ENCODE results near the gene SPIC. TPM values are rescaled to one million over a fixed set of nuclear protein-coding genes. Genes with fewer than 3 reads are reported as not detected.

SPIC gene
- polyA plus RNA-seq, 4 donors: 0.04 TPM; not detected in 3

GRCh38 chr12:101527682-101528081 lies 52.5 kb downstream of the SPIC start:
- DNase-seq (ENCODE audit: low read depth in 4 of 4, low spot score in 3 of 4): no peak

GRCh38 chr12:101536069-101536674 lies 61.0 kb downstream of the SPIC start:
- DNase-seq (ENCODE audit: low read depth in 4 of 4, low spot score in 3 of 4): no peak

Other genes with a start within 250 kb of the SPIC start
- 10 to 100 TPM; 16.0 to 18.9 (median 18.2) TPM for gene UTP20, start 195.2 kb upstream of the SPIC start, polyA plus RNA-seq (ENCODE audit: insufficient read length in 4 of 4)
- gene ARL1, start 67.6 kb upstream of the SPIC start, polyA plus RNA-seq (ENCODE audit: insufficient read length in 4 of 4): 100 to 1,000 TPM; 126 to 163 (median 158) TPM
- gene MYBPC1, start 119.6 kb downstream of the SPIC start, polyA plus RNA-seq (ENCODE audit: insufficient read length in 4 of 4): under 1 TPM in 3 of 4 donors, not detected in 1; 0.03 to 0.37 (median 0.15) TPM
- 10 to 100 TPM; 35.5 to 47.5 (median 45.9) TPM for gene CHPT1, start 222.3 kb downstream of the SPIC start, polyA plus RNA-seq (ENCODE audit: insufficient read length in 4 of 4)

All from right renal pelvis (tissue), 4 donors.